Measurements from ENCODE around the gene MED16. TPM values are rescaled to one million over a fixed set of nuclear protein-coding genes. Genes with fewer than 3 reads are reported as not detected.

MED16 gene
- total and polyA plus RNA-seq, 2 of the 13 experiments (the other 11 are each of a cell fraction or from before 2014, with no cell fraction given), result 13.3 to 14.8 TPM

DNA sequence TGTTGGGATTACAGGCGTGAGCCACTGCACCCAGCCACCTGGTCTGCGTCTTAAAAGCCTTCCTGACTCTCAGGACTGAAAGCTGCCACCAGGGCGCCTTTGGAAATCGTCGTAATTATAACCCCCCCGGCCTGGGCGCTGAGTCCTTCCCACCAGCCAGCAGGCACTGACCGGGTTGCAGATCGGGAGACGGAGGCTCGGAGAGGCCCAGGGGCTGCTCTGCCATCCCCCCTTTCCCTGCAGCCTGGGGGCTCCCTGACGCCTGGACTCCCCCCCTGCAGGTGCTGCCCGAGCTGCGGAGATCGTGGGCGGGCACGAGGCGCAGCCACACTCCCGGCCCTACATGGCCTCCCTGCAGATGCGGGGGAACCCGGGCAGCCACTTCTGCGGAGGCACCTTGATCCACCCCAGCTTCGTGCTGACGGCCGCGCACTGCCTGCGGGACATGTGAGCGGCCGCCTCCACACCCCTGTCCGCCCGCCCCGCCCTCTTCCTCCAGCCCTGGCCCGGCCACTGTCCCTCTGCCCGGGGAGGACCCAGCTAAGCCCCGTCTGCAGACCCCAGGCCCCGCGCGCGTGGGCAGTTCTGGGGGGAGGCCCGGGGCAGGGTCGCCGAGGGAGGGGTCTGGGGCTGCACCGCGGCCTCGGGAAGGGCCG is 49.7 kb downstream of the MED16 start (continued):
- TF ChIP-seq, protein P1, sequence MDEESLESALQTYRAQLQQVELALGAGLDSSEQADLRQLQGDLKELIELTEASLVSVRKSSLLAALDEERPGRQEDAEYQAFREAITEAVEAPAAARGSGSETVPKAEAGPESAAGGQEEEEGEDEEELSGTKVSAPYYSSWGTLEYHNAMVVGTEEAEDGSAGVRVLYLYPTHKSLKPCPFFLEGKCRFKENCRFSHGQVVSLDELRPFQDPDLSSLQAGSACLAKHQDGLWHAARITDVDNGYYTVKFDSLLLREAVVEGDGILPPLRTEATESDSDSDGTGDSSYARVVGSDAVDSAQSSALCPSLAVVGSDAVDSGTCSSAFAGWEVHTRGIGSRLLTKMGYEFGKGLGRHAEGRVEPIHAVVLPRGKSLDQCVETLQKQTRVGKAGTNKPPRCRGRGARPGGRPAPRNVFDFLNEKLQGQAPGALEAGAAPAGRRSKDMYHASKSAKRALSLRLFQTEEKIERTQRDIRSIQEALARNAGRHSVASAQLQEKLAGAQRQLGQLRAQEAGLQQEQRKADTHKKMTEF (CRISPR knock-in tag; IDR thresholded peaks at IDR 0.05), result 0 out of 2 replicates have a peak, but pooled peaks have one; percentile 29
- TF ChIP-seq HNRNPLL (IDR thresholded peaks at IDR 0.05; ENCODE audit: low read depth, low read length, poor library complexity, severe bottlenecking) (peak; percentile 24), ZFY (CRISPR knock-in tag; IDR thresholded peaks at IDR 0.05) (peak; percentile 22; the same call in 1 of the 2 replicates), KDM5B (CRISPR knock-in tag; IDR thresholded peaks at IDR 0.05; ENCODE audit: borderline replicate concordance) (peak; percentile 50; the same call in 1 of the 2 replicates), ZNF121 (CRISPR knock-in tag; IDR thresholded peaks at IDR 0.05) (0 out of 2 replicates have a peak, but pooled peaks have one; percentile 10), ZZZ3 (CRISPR knock-in tag; IDR thresholded peaks at IDR 0.05; ENCODE audit: borderline replicate concordance) (no peak), EEA1 (CRISPR knock-in tag; IDR thresholded peaks at IDR 0.05; ENCODE audit: borderline replicate concordance) (no peak), ZBTB7B (CRISPR knock-in tag; IDR thresholded peaks at IDR 0.05) (0 out of 2 replicates have a peak, but pooled peaks have one; percentile 14), GABPB1 (CRISPR knock-in tag; IDR thresholded peaks at IDR 0.05) (peak; percentile 33; the same call in 1 of the 2 replicates), LCORL (IDR thresholded peaks at IDR 0.05) (no peak), LCORL (CRISPR knock-in tag; IDR thresholded peaks at IDR 0.05) (peak; percentile 20; the same call in 1 of the 2 replicates), ZNF343 (CRISPR knock-in tag; IDR thresholded peaks at IDR 0.05) (no peak), EED (CRISPR knock-in tag; IDR thresholded peaks at IDR 0.05) (0 out of 2 replicates have a peak, but pooled peaks have one; percentile 71), SP4 (CRISPR knock-in tag; IDR thresholded peaks at IDR 0.05) (0 out of 2 replicates have a peak, but pooled peaks have one; percentile 3)
- TF ChIP-seq, protein P2, sequence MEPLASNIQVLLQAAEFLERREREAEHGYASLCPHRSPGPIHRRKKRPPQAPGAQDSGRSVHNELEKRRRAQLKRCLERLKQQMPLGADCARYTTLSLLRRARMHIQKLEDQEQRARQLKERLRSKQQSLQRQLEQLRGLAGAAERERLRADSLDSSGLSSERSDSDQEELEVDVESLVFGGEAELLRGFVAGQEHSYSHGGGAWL (CRISPR knock-in tag; IDR thresholded peaks at IDR 0.05), result 0 out of 2 replicates have a peak, but pooled peaks have one; percentile 25
- TF ChIP-seq, protein P3, sequence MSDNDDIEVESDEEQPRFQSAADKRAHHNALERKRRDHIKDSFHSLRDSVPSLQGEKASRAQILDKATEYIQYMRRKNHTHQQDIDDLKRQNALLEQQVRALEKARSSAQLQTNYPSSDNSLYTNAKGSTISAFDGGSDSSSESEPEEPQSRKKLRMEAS (IDR thresholded peaks at IDR 0.05), result peak; percentile 19; the same call in 1 of the 2 replicates
- TF ChIP-seq, protein P4, sequence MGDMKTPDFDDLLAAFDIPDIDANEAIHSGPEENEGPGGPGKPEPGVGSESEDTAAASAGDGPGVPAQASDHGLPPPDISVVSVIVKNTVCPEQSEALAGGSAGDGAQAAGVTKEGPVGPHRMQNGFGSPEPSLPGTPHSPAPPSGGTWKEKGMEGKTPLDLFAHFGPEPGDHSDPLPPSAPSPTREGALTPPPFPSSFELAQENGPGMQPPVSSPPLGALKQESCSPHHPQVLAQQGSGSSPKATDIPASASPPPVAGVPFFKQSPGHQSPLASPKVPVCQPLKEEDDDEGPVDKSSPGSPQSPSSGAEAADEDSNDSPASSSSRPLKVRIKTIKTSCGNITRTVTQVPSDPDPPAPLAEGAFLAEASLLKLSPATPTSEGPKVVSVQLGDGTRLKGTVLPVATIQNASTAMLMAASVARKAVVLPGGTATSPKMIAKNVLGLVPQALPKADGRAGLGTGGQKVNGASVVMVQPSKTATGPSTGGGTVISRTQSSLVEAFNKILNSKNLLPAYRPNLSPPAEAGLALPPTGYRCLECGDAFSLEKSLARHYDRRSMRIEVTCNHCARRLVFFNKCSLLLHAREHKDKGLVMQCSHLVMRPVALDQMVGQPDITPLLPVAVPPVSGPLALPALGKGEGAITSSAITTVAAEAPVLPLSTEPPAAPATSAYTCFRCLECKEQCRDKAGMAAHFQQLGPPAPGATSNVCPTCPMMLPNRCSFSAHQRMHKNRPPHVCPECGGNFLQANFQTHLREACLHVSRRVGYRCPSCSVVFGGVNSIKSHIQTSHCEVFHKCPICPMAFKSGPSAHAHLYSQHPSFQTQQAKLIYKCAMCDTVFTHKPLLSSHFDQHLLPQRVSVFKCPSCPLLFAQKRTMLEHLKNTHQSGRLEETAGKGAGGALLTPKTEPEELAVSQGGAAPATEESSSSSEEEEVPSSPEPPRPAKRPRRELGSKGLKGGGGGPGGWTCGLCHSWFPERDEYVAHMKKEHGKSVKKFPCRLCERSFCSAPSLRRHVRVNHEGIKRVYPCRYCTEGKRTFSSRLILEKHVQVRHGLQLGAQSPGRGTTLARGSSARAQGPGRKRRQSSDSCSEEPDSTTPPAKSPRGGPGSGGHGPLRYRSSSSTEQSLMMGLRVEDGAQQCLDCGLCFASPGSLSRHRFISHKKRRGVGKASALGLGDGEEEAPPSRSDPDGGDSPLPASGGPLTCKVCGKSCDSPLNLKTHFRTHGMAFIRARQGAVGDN (CRISPR knock-in tag; IDR thresholded peaks at IDR 0.05), result peak; percentile 81
- TF ChIP-seq, protein P5, sequence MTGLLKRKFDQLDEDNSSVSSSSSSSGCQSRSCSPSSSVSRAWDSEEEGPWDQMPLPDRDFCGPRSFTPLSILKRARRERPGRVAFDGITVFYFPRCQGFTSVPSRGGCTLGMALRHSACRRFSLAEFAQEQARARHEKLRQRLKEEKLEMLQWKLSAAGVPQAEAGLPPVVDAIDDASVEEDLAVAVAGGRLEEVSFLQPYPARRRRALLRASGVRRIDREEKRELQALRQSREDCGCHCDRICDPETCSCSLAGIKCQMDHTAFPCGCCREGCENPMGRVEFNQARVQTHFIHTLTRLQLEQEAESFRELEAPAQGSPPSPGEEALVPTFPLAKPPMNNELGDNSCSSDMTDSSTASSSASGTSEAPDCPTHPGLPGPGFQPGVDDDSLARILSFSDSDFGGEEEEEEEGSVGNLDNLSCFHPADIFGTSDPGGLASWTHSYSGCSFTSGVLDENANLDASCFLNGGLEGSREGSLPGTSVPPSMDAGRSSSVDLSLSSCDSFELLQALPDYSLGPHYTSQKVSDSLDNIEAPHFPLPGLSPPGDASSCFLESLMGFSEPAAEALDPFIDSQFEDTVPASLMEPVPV (CRISPR knock-in tag; IDR thresholded peaks at IDR 0.05), result 0 out of 2 replicates have a peak, but pooled peaks have one; percentile 26
- TF ChIP-seq, protein P6, sequence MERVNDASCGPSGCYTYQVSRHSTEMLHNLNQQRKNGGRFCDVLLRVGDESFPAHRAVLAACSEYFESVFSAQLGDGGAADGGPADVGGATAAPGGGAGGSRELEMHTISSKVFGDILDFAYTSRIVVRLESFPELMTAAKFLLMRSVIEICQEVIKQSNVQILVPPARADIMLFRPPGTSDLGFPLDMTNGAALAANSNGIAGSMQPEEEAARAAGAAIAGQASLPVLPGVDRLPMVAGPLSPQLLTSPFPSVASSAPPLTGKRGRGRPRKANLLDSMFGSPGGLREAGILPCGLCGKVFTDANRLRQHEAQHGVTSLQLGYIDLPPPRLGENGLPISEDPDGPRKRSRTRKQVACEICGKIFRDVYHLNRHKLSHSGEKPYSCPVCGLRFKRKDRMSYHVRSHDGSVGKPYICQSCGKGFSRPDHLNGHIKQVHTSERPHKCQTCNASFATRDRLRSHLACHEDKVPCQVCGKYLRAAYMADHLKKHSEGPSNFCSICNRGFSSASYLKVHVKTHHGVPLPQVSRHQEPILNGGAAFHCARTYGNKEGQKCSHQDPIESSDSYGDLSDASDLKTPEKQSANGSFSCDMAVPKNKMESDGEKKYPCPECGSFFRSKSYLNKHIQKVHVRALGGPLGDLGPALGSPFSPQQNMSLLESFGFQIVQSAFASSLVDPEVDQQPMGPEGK (CRISPR knock-in tag; IDR thresholded peaks at IDR 0.05), result peak; percentile 34; the same call in 1 of the 2 replicates
